Raji (cell line): ENCODE results near the gene ANTXRL.

Experiments used
- POLR2A ChIP-seq: IDR thresholded peaks from 2 replicates; pipeline ENCODE4 v1.6.1; 2011; ENCODE audit warnings: low read depth, low read length, control low read depth; ENCODE audit not compliant: insufficient read depth

The ANTXRL gene

GRCh38 chr10:46286991-46287693 lies at the start of gene ANTXRL:
Gene ANTXRL, plus strand, starts transcription at chr10:46286997. Its CDS starts 266 bp downstream, at chr10:46287263.
- no peak for TF ChIP-seq POLR2A

GRCh38 chr10:46237815-46238510 lies 48.8 kb upstream of the ANTXRL start:
- no peak for TF ChIP-seq POLR2A

DNA sequence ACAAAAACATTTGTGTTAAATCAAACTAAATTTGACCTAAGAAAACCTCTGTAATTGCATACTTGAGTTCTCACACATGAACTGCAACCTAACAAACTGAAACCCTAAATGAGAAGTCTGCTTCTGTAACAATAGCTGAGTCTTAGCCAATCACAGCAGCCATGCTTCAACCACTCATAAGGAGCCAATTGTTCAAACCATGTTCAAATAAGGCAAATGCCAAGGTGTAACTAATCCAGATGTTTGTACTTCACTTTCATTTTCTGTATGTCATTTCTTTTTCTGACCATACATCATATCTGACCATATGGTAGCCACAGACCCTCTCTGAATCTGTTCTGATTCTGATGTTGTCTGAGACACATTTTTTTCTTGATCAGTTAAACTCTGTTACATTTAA lies 47.5 kb upstream of the ANTXRL start:
- TF ChIP-seq POLR2A, result no peak

DNA sequence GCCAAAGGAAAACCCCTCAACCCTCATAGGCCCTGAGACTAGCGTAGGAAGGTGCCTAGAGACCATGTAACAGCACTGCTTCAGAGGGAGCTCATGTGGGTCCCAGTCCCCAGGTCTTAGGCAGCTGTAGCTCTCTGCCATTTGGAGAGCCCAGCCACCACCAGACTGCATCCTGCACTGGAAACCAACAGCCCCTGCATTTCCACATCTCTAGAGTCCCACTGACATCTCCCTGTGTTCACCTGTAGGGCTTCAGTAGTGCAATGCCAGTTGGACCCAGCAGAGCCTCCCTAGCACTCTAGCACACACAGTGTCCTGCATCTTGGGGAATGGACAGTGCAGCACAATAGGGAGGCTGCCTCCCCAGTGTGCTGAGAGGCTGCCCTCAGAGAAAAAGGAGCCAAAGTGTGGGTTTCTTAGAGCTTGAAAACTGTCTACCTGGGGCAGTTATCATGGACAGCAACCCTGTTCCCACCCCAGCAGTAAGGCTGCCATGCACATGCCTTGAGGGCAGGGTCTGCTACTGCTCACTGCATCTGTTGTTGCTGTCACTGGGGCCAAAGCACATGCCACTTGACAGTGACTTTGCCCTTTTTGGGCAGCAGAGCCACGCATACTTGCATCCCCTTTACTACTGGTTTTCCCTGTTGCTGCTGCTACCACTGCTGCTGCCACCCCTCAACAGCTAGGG lies 46.7 kb upstream of the ANTXRL start:
- TF ChIP-seq POLR2A, result no peak

- no peak for TF ChIP-seq POLR2A
These were observed 45.9 kb upstream of the ANTXRL start for GRCh38 chr10:46240684-46241565.

DNA sequence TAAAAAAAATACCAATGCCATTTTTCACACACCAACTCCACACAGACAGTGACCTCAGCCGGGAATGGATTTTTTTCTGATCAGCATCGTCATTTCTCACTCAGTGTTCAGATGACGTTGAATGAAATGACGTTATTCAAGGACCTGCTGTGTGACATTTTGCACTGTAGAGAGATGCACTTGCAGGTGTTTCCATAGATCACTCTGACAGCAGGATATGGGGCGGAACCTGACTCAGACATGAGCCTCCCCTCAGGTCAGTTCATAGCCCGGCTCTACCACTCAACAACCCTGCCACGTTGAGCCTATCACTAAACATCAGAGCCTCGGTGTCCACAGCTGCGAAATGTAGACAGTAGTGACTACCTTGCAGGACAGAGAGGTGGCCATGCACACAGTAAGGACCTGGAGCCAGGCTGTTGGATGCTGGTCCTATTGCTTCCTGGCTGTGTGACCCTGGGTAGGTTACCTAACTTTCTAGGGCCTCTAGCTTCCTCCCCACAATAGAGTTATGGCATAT lies 41.4 kb upstream of the ANTXRL start:
- no peak for TF ChIP-seq POLR2A

DNA sequence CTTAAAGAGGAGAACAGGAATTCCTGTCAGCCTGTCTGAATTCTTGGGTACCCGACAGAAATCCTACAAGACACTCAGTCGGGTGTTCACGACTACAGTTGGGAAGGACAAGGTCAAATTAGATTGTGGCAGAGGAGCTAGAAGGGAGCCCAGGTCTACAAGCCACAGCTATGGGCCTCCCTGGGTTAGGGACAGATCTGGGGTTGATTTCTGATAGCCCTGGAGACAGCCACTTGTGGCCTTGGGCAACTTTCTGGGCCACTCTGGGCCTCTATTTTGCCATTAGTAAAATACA lies 39.7 kb upstream of the ANTXRL start:
- TF ChIP-seq POLR2A, result no peak

DNA sequence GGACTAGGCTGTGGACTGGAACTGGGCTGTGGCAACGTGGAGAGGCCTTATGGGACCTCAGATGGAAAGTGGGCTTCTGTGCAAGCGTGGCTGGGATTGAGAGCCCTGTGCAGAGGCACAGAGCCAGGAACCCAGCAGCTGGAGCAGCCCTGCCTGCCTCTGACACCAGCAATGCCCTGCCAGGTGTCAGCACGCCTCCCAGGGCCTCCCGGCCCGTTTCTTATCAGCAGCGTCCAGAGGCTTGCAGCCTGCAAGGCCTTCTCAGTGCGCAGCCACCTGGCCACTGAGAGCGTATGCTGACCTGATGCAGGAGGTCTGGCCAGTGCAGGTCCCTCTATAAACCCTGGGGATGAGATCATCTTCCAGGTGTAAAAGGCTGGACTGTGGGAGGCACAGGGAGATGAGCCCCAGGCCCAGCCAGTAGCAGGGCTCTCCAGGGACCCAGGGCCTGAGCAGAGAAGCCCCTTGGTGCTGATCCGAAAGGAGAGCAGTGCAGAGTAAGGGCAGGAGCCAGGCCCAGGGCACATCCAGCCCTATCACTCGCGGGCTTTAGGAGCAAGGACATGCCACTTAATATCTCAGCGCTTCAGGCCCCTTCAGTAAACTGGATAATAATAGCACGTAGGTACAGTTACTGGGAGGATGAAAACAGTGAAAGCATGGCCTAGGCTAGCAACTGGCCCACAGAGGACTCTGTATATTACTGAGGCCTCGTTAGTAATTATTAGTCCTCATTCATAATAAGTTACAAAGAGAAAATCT lies 38.8 kb upstream of the ANTXRL start:
- TF ChIP-seq POLR2A, result no peak

GRCh38 chr10:46248651-46249146 lies 38.1 kb upstream of the ANTXRL start:
- no peak for TF ChIP-seq POLR2A

GRCh38 chr10:46250481-46250880 lies 36.3 kb upstream of the ANTXRL start:
- no peak for TF ChIP-seq POLR2A

- TF ChIP-seq POLR2A, result no peak
These were observed 35.6 kb upstream of the ANTXRL start for GRCh38 chr10:46250898-46251856.

- TF ChIP-seq POLR2A, result no peak
These were observed 34.6 kb upstream of the ANTXRL start for GRCh38 chr10:46251857-46252847.
